A673 (cell line): Measurements from ENCODE around the gene S1PR4. TPM values are rescaled to one million over a fixed set of nuclear protein-coding genes. Genes with fewer than 3 reads are reported as not detected.

Experiments used
- BruUV-seq: library from RNA; stranded (reverse); fragments of 400-500 nt; replicated peaks from 2 replicates; lab custom pipeline; 2021; lab: Mats Ljungman, UMichigan
- CTCF ChIA-PET: fragments of 300-600 bp; sonication (Branson Sonifier 250); formaldehyde crosslinking; loops from one replicate; lab custom pipeline; 2022; ENCODE audit warnings: antibody characterized with exemption; lab: Charles Lee
- POLR2A ChIA-PET: fragments of 300-600 bp; sonication (Branson Sonifier 250); formaldehyde crosslinking; loops from one replicate; lab custom pipeline; 2022; ENCODE audit warnings: antibody characterized with exemption; ENCODE audit not compliant: low non-redundant PET; lab: Charles Lee
- DNase-seq: peaks from one replicate; pipeline ENCODE4 v3.0.0-alpha.2; 2015; ENCODE audit warnings: low spot score
- H3K27ac ChIP-seq: fragments of 200-600 bp; sonication (generic); 2 replicates; pipeline ENCODE4 v1.5.1; 2016; ENCODE audit warnings: mixed run types, low read depth, mild to moderate bottlenecking, mixed read lengths, antibody characterized with exemption, low read length; ENCODE audit not compliant: poor library complexity, severe bottlenecking
- H3K27me3 ChIP-seq: fragments of 200-600 bp; sonication (generic); replicated peaks from 2 replicates; pipeline ENCODE4 v1.6.1; 2017; ENCODE audit warnings: mixed run types, low read depth, mild to moderate bottlenecking, mixed read lengths, antibody characterized with exemption, low read length; ENCODE audit not compliant: insufficient read depth, poor library complexity
- H3K36me3 ChIP-seq: fragments of 200-600 bp; sonication (generic); 2 replicates; pipeline ENCODE4 v1.6.1; 2016; ENCODE audit warnings: mixed run types, mild to moderate bottlenecking, mixed read lengths, antibody characterized with exemption, low read length; ENCODE audit not compliant: insufficient read depth, poor library complexity, severe bottlenecking
- H3K4me1 ChIP-seq: fragments of 200-600 bp; sonication (generic); 2 replicates; pipeline ENCODE4 v1.6.1; 2017; ENCODE audit warnings: mixed run types, mild to moderate bottlenecking, mixed read lengths, antibody characterized with exemption, low read length; ENCODE audit not compliant: insufficient read depth, poor library complexity, severe bottlenecking
- H3K4me3 ChIP-seq: fragments of 200-600 bp; sonication (generic); 2 replicates; pipeline ENCODE4 v1.5.1; 2016; ENCODE audit warnings: low read depth, mixed run types, mild to moderate bottlenecking, mixed read lengths, low read length; ENCODE audit not compliant: poor library complexity, severe bottlenecking
- H3K9me3 ChIP-seq: fragments of 200-600 bp; sonication (generic); 2 replicates; pipeline ENCODE4 v1.6.1; 2016; ENCODE audit warnings: mixed run types, low read depth, mild to moderate bottlenecking, mixed read lengths, antibody characterized with exemption, low read length; ENCODE audit not compliant: poor library complexity, severe bottlenecking
- CTCF ChIP-seq: fragments of 300-800, 200-600 bp; sonication (generic); conservative IDR thresholded peaks from 2 replicates; pipeline ENCODE4 v1.5.1; 2017; ENCODE audit warnings: low read depth, mild to moderate bottlenecking, antibody characterized with exemption, low read length, moderate library complexity, mixed read lengths
- EZH2 ChIP-seq: fragments of 200-600 bp; sonication (generic); IDR thresholded peaks from 2 replicates; pipeline ENCODE4 v1.6.1; 2017; ENCODE audit warnings: borderline replicate concordance, low read depth, mild to moderate bottlenecking, mixed read lengths, antibody characterized with exemption, low read length; ENCODE audit not compliant: poor library complexity, severe bottlenecking
- intact Hi-C: fragments of 100-400 bp; cut with micrococcal nuclease; formaldehyde crosslinking; loops from one replicate; pipeline ENCODE4 v1.10.0; 2022; ENCODE audit not compliant: unreplicated experiment
- total RNA-seq: library from RNA; stranded (reverse); gene quantifications from 2 replicates; pipeline ENCODE4 v1.2.3, GENCODE V29; 2021

The S1PR4 gene
- total RNA-seq, 1 experiment from 2014 or later = not detected

- intact Hi-C loops = no loop called here
- H3K9me3 ChIP-seq = no peaks in the 10 kb centered on the region
- no peak for TF ChIP-seq EZH2
- no peak for TF ChIP-seq CTCF
- BruUV-seq = no TSS peak
- H3K4me1 ChIP-seq = no peaks in the 10 kb centered on the region
- POLR2A ChIA-PET = interaction anchor here (0.7 kb wide), 1 partner anchor 551 kb away, joined by 5 read pairs; no protein-coding TSS in a partner anchor
- no peak overlapping the region for H3K4me3 ChIP-seq
- CTCF ChIA-PET = interaction anchor here (0.5 to 0.7 kb wide), 2 partner anchors 83 to 102 kb away, joined by 3 read pairs; no protein-coding TSS in a partner anchor
- H3K27ac ChIP-seq = no peak overlapping the region
- no peaks in the 10 kb centered on the region for H3K27me3 ChIP-seq
- DNase-seq = no peak
- H3K36me3 ChIP-seq = peaks cover 31% of the 10 kb centered on the region
These were observed 25.5 kb downstream of the S1PR4 start for GRCh38 chr19:3203805-3204645.

DNA sequence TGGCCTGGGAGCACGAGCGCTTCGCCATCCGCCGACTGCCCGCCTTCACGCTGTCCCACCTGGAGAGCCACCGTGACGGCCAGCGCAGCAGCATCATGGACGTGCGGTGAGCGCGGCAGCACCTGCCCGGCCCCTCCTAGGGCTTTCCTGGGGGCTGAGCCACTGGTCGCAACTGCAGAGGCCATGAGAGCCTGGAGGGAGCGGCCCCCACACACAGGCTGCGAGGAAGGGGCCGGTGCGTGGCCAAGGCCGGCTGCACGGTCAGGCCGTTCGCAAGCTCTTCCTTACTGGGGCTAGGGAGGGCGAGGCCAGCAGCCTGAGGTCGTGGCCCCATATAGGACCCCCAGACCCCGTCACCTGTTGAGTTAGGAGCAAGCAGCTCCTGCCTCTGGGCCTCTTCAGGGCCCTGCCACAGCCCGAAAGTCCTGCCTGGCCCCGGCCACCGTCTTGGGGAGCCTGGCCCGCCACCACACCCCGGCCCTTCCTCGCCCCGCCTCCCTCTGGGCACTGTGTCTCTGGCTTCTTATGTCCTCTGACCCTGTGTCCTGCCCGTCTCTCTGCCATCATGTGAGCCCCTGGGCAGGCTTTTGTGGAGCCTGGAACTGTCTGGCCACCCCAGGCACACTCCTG is 26.2 kb downstream of the S1PR4 start:
- no peaks in the 10 kb centered on the region for H3K27me3 ChIP-seq
- CTCF ChIA-PET = no interaction called here
- intact Hi-C loops = no loop called here

More for the DNA sequence above, 26.2 kb downstream of the S1PR4 start:
- Histone ChIP-seq H3K27ac (no peak overlapping the region), H3K4me1 (no peaks in the 10 kb centered on the region), H3K4me3 (no peak overlapping the region), H3K9me3 (no peaks in the 10 kb centered on the region), H3K36me3 (peaks cover 31% of the 10 kb centered on the region)
- DNase-seq = no peak
- TF ChIP-seq CTCF = no peak
- no peak for TF ChIP-seq EZH2
- POLR2A ChIA-PET = no interaction called here
- BruUV-seq = no TSS peak
